CD14-positive monocyte (primary cell): ENCODE measurements around the gene TNFAIP8L1. TPM values are rescaled to one million over a fixed set of nuclear protein-coding genes. Genes with fewer than 3 reads are reported as not detected.

Source experiments
- DNase-seq, 3 donors: peaks; one replicate each; pipeline ENCODE4 v3.0.0-alpha.2; 2011 to 2022
- H2AFZ ChIP-seq: 2 replicates; pipeline ENCODE4 v1.6.0; 2012; ENCODE audit warnings: mild to moderate bottlenecking, low read depth, low read length, inconsistent platforms; ENCODE audit not compliant: insufficient read depth, poor library complexity, severe bottlenecking
- H3K27ac ChIP-seq, 2 donors: 1 replicate in 1 of 2; 2 replicates in 1 of 2; pipeline ENCODE4 v1.5.1; 2012 to 2013; ENCODE audit warnings: low read length in 2 of 2, control low read depth in 1 of 2, inconsistent platforms in 1 of 2, low read depth in 1 of 2, mild to moderate bottlenecking in 1 of 2
- H3K27me3 ChIP-seq, 2 donors: one replicate each; pipeline versions ENCODE4 v1.6.0 to v1.6.1; 2011 to 2013; ENCODE audit warnings: low read length in 2 of 2; ENCODE audit not compliant: control insufficient read depth in 2 of 2, insufficient read depth in 2 of 2
- H3K36me3 ChIP-seq, 2 donors: replicated peaks in 1 of 2; 1 replicate in 1 of 2; 2 replicates in 1 of 2; pipeline versions ENCODE4 v1.5.1 to v1.6.1; 2012 to 2013; ENCODE audit warnings: low read length in 2 of 2, control low read depth in 1 of 2, inconsistent platforms in 1 of 2, mild to moderate bottlenecking in 1 of 2; ENCODE audit not compliant: insufficient read depth in 2 of 2, control insufficient read depth in 1 of 2
- H3K4me1 ChIP-seq, 2 donors: 1 replicate in 1 of 2; 2 replicates in 1 of 2; pipeline versions ENCODE4 v1.5.1 to v1.6.1; 2012 to 2013; ENCODE audit warnings: low read length in 2 of 2, control low read depth in 1 of 2, inconsistent platforms in 1 of 2, mild to moderate bottlenecking in 1 of 2, moderate library complexity in 1 of 2; ENCODE audit not compliant: insufficient read depth in 2 of 2, control insufficient read depth in 1 of 2
- H3K4me2 ChIP-seq: replicated peaks from 2 replicates; pipeline ENCODE3; 2012; ENCODE audit warnings: low read length, moderate library complexity, mild to moderate bottlenecking; ENCODE audit not compliant: poor library complexity, severe bottlenecking; ENCODE audit errors: extremely low read depth
- H3K4me3 ChIP-seq, 3 experiments: fragments of 200-600 bp in 1 of 3; sonication (generic) in 1 of 3; replicated peaks in 1 of 3; 1 replicate in 2 of 3; 2 replicates in 1 of 3; pipeline ENCODE4 v1.5.1; 2011 to 2013; ENCODE audit warnings: low read length in 3 of 3, mild to moderate bottlenecking in 3 of 3, control low read depth in 2 of 3, low read depth in 2 of 3, inconsistent platforms in 1 of 3, moderate library complexity in 1 of 3
- H3K79me2 ChIP-seq: 2 replicates; pipeline ENCODE4 v1.6.0; 2012; ENCODE audit warnings: mild to moderate bottlenecking, control low read depth, inconsistent platforms, low read length, moderate library complexity; ENCODE audit not compliant: insufficient read depth
- H3K9ac ChIP-seq: 2 replicates; pipeline ENCODE4 v1.6.0; 2017; ENCODE audit warnings: low read length, mild to moderate bottlenecking; ENCODE audit not compliant: insufficient read depth, poor library complexity, severe bottlenecking
- H3K9me3 ChIP-seq, 2 donors: replicated peaks in 1 of 2; 1 replicate in 1 of 2; 2 replicates in 1 of 2; pipeline versions ENCODE4 v1.5.1 to v1.6.1; 2012 to 2013; ENCODE audit warnings: low read length in 2 of 2, control low read depth in 1 of 2; ENCODE audit not compliant: control insufficient read depth in 1 of 2, insufficient read depth in 1 of 2
- H4K20me1 ChIP-seq: 2 replicates; pipeline ENCODE4 v1.6.0; 2012; ENCODE audit warnings: mild to moderate bottlenecking, low read length, control low read depth, moderate library complexity; ENCODE audit not compliant: insufficient read depth
- H3K27ac Mint-ChIP-seq, 7 donors: one replicate each; pipeline ENCODE4 v1.8.0; 2020; ENCODE audit warnings: mild to moderate bottlenecking in 7 of 7, mixed read lengths in 7 of 7, moderate library complexity in 6 of 7, inconsistent platforms in 2 of 7
- H3K27me3 Mint-ChIP-seq, 3 donors: one replicate each; pipeline ENCODE4 v1.8.0; 2021 to 2022; ENCODE audit warnings: low read depth in 3 of 3, mild to moderate bottlenecking in 3 of 3, mixed read lengths in 3 of 3, moderate library complexity in 3 of 3, inconsistent platforms in 1 of 3
- H3K36me3 Mint-ChIP-seq, 2 donors: one replicate each; pipeline ENCODE4 v1.8.0; 2020; ENCODE audit warnings: mixed read lengths in 2 of 2, inconsistent platforms in 1 of 2, mild to moderate bottlenecking in 1 of 2
- H3K4me1 Mint-ChIP-seq: one replicate; pipeline ENCODE4 v1.8.0; 2020; ENCODE audit warnings: mild to moderate bottlenecking, mixed read lengths
- H3K4me3 Mint-ChIP-seq, 2 donors: one replicate each; pipeline ENCODE4 v1.8.0; 2020; ENCODE audit warnings: mild to moderate bottlenecking in 2 of 2, mixed read lengths in 2 of 2, moderate library complexity in 1 of 2
- H3K9me3 Mint-ChIP-seq, 7 donors: one replicate each; pipeline ENCODE4 v1.8.0; 2020 to 2022; ENCODE audit warnings: mixed read lengths in 7 of 7, mild to moderate bottlenecking in 6 of 7, moderate library complexity in 6 of 7, inconsistent platforms in 2 of 7
- CTCF ChIP-seq: fragments of 200-600 bp; IDR thresholded peaks from one replicate; pipeline ENCODE4 v1.8.0; 2022; ENCODE audit warnings: antibody characterized with exemption, mild to moderate bottlenecking
- WGBS: methylation state at CpG from one replicate; pipeline ENCODE4 v1.1.5; 2013; ENCODE audit warnings: missing lambda C conversion rate; ENCODE audit not compliant: insufficient coverage; 5-methylcytosine and 5-hydroxymethylcytosine counted together
- intact Hi-C, 2 donors: fragments of 100-400 bp; cut with micrococcal nuclease; formaldehyde crosslinking; loops; one replicate each; pipeline versions ENCODE4 v1.15.0 to v1.15.1; 2023
- polyA plus RNA-seq, 3 donors: library from polyadenylated mRNA; depleted of rRNA in 1 of 3; unstranded in 2 of 3; stranded (reverse) in 1 of 3; fragments of 300-500 nt in 2 of 3; fragments of >200 nt in 1 of 3; fragmentation: Illumina TruSeq in 2 of 3; gene quantifications; 1 replicate in 2 of 3; 2 replicates in 1 of 3; pipeline ENCODE4 v1.2.3, GENCODE V29; 2012 to 2021

TNFAIP8L1 gene
- polyA plus RNA-seq, 3 donors: 1.8 to 3.9 (median 3.7) TPM

DNA sequence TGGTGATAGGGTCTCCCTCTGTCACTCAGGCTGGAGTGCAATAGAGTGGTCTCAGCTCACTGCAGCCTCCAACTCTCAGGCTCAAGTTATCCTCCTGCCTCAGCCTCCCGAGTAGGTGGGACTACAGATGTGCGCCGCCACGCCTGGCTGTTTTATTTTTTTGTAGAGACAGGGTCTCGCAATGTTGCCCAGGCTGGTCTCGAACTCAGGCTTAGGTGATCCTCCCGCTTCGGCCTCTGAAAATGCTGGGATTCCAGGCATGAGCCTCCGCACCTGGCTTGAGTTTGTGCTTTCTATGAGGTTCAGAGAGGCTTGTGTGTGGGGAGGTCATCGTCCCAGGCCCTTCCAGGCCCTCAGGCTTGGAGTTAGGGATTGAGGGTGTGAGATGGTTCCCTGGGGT, 39.2 kb upstream of the TNFAIP8L1 start:
- H3K27me3 Mint-ChIP-seq: peaks cover 33 to 49% (median 46%) of the 10 kb centered on the region in 3 donors
- intact Hi-C loops: no loop called here

GRCh38 chr19:4600893-4601292, 38.4 kb upstream of the TNFAIP8L1 start:
- Histone ChIP-seq H3K27me3 (peaks cover 7 to 26% of the 10 kb centered on the region in 2 donors), H3K9me3 (no peaks in the 10 kb centered on the region), H3K79me2 (no peaks in the 10 kb centered on the region), H3K9ac (no peak overlapping the region), H3K4me3 (no peak overlapping the region), H3K4me1 (peaks cover 14 to 19% of the 10 kb centered on the region in 2 donors), H3K36me3 (no peaks in the 10 kb centered on the region), H4K20me1 (no peaks in the 10 kb centered on the region), H3K27ac (no peak overlapping the region), H2AFZ (no peak overlapping the region), H3K4me2 (no peak overlapping the region)
- Mint-ChIP-seq H3K4me3 (peak overlapping the region in 1 of 2 donors; percentile 35), H3K4me1 (peaks cover 10% of the 10 kb centered on the region), H3K9me3 (peaks cover 0 to 3% (median 0%) of the 10 kb centered on the region in 7 donors), H3K36me3 (peaks cover 0 to 3% of the 10 kb centered on the region in 2 donors), H3K27me3 (peaks cover 31 to 47% (median 43%) of the 10 kb centered on the region in 3 donors), H3K27ac (no peak overlapping the region)
- no peak for DNase-seq
- TF ChIP-seq CTCF: no peak
- WGBS: 81% methylated on average over 4 of the region's 5 CpGs
- intact Hi-C loops: no loop called here

More for the DNA sequence above, 39.2 kb upstream of the TNFAIP8L1 start:
- Histone ChIP-seq H3K79me2 (no peaks in the 10 kb centered on the region), H3K4me3 (no peak overlapping the region), H3K27me3 (peaks cover 8 to 29% of the 10 kb centered on the region in 2 donors), H4K20me1 (no peaks in the 10 kb centered on the region), H3K27ac (no peak overlapping the region), H3K4me2 (no peak overlapping the region), H3K9me3 (no peaks in the 10 kb centered on the region), H2AFZ (no peak overlapping the region), H3K36me3 (no peaks in the 10 kb centered on the region), H3K4me1 (peaks cover 14 to 19% of the 10 kb centered on the region in 2 donors), H3K9ac (no peak overlapping the region)
- no peak for TF ChIP-seq CTCF
- Mint-ChIP-seq H3K4me3 (no peak overlapping the region), H3K4me1 (peaks cover 10% of the 10 kb centered on the region), H3K36me3 (peaks cover 0 to 5% of the 10 kb centered on the region in 2 donors), H3K9me3 (peaks cover 0 to 3% (median 0%) of the 10 kb centered on the region in 7 donors), H3K27ac (peak overlapping the region in 1 of 7 donors; percentile 24)
- DNase-seq: no peak
- 95% methylated on average over 8 of the region's 10 CpGs for WGBS
